HepG2 (cell line): ENCODE measurements around the gene CENPO. TPM values are rescaled to one million over a fixed set of nuclear protein-coding genes. Genes with fewer than 3 reads are reported as not detected.
A peak's percentile ranks its signal among the peaks of the same experiment; 100 is the strongest.

Experiments
- ATAC-seq: fragments of 200-7000 bp; cut with Tn5 transposase; 3 replicates; pipeline ENCODE4 v1.9.1; 2020; ENCODE audit warnings: mild to moderate bottlenecking, moderate library complexity
- BruUV-seq: library from RNA; stranded (reverse); fragments of 400-500 nt; replicated peaks from 2 replicates; lab custom pipeline; 2021; lab: Mats Ljungman, UMichigan
- CTCF ChIA-PET: fragments of 300-600 bp; formaldehyde crosslinking; extraction: SDS; loops from one replicate; lab custom pipeline; 2021; ENCODE audit warnings: low total read pairs, inconsistent platforms, low intra/inter-chr PET ratio; lab: Yijun Ruan, JAX
- POLR2A ChIA-PET: fragments of 350-600 bp; sonication (Branson Sonifier 250); formaldehyde crosslinking; loops from one replicate; lab custom pipeline; 2020; ENCODE audit warnings: antibody characterized with exemption, inconsistent platforms; lab: Yijun Ruan, JAX
- DNase-seq: peaks from one replicate; pipeline ENCODE4 v3.0.0-alpha.2; 2015; ENCODE audit warnings: low spot score
- FAIRE-seq: peaks from 3 replicates; lab custom pipeline; 2011; peaks lifted over from hg19 to GRCh38; lab: Jason Lieb, UNC
- H2AFZ ChIP-seq: one replicate; pipeline ENCODE4 v1.6.1; 2011; ENCODE audit warnings: low read length, inconsistent platforms
- H3K27ac ChIP-seq: fragments of 300-600 bp; 3 replicates; pipeline ENCODE4 v1.8.0; 2011; ENCODE audit warnings: mixed run types, mild to moderate bottlenecking, mixed read lengths, low read length, inconsistent platforms; ENCODE audit not compliant: insufficient read depth; ENCODE audit errors: extremely low read length
- H3K27me3 ChIP-seq, 2 experiments: fragments of 200-600 bp in 1 of 2; 2 replicates in 1 of 2; 3 replicates in 1 of 2; pipeline versions ENCODE4 v1.6.0 to v1.8.0; 2011; ENCODE audit warnings: low read length in 2 of 2, mild to moderate bottlenecking in 2 of 2, moderate library complexity in 2 of 2, inconsistent platforms in 1 of 2; ENCODE audit not compliant: insufficient read depth in 2 of 2, control insufficient read depth in 1 of 2
- H3K36me3 ChIP-seq, 2 experiments: fragments of 200-600 bp in 1 of 2; replicated peaks in 1 of 2; 2 replicates in 1 of 2; 3 replicates in 1 of 2; pipeline versions ENCODE4 v1.5.1 to v1.8.0; 2011; ENCODE audit warnings: low read length in 2 of 2, inconsistent platforms in 1 of 2; ENCODE audit not compliant: insufficient read depth in 2 of 2, control insufficient read depth in 1 of 2
- H3K4me1 ChIP-seq: 2 replicates; pipeline ENCODE4 v1.5.1; 2012; ENCODE audit warnings: low read length, inconsistent platforms; ENCODE audit not compliant: insufficient read depth
- H3K4me2 ChIP-seq: 2 replicates; pipeline ENCODE4 v1.6.0; 2011; ENCODE audit warnings: low read depth, low read length, inconsistent platforms
- H3K4me3 ChIP-seq, 3 experiments: fragments of 200-600 bp in 1 of 3; sonication (generic), shearing (Covaris generic) in 1 of 3; replicated peaks in 1 of 3; 2 replicates each; pipeline ENCODE4 v1.5.1; 2011 to 2016; ENCODE audit warnings: low read length in 3 of 3, inconsistent platforms in 2 of 3, low read depth in 2 of 3, mild to moderate bottlenecking in 2 of 3, control low read depth in 1 of 3, mixed read lengths in 1 of 3; ENCODE audit not compliant: insufficient read depth in 1 of 3
- H3K79me2 ChIP-seq: one replicate; pipeline ENCODE4 v1.6.1; 2011; ENCODE audit warnings: low read length, inconsistent platforms; ENCODE audit not compliant: insufficient read depth
- H3K9ac ChIP-seq: 2 replicates; pipeline ENCODE4 v1.6.0; 2011; ENCODE audit warnings: mild to moderate bottlenecking, low read depth, low read length, inconsistent platforms; ENCODE audit not compliant: insufficient read depth
- H3K9me3 ChIP-seq: 2 replicates; pipeline ENCODE4 v1.5.1; 2012; ENCODE audit warnings: mild to moderate bottlenecking, low read length
- H4K20me1 ChIP-seq: 2 replicates; pipeline ENCODE4 v1.6.0; 2011; ENCODE audit warnings: inconsistent platforms, mild to moderate bottlenecking, low read length, moderate library complexity; ENCODE audit not compliant: insufficient read depth
- ATF1 ChIP-seq: IDR thresholded peaks from 2 replicates; pipeline ENCODE4 v1.6.1; 2016; ENCODE audit warnings: mild to moderate bottlenecking, control low read depth
- ATM ChIP-seq: fragments of 450-650 bp; IDR thresholded peaks from 2 replicates; pipeline ENCODE4 v1.7.1; 2017; ENCODE audit warnings: mild to moderate bottlenecking, borderline replicate concordance
- HMG20A ChIP-seq: IDR thresholded peaks from 2 replicates; pipeline ENCODE4 v1.6.1; 2016; ENCODE audit warnings: borderline replicate concordance
- HNRNPH1 ChIP-seq: fragments of 200-400 bp; formaldehyde crosslinking; optimal IDR thresholded peaks from 2 replicates; pipeline ENCODE3; 2017; ENCODE audit warnings: mild to moderate bottlenecking, low read depth, low read length
- KAT8 ChIP-seq: IDR thresholded peaks from 2 replicates; pipeline ENCODE4 v1.6.1; 2016; ENCODE audit warnings: missing genetic modification reagents, missing compliant biosample characterization
- RELA ChIP-seq: sonication (generic); formaldehyde crosslinking; IDR thresholded peaks from 2 replicates; pipeline ENCODE4 v1.4.0; 2020; ENCODE audit warnings: missing genetic modification reagents
- SMARCC2 ChIP-seq: fragments of 450-650 bp; IDR thresholded peaks from 2 replicates; pipeline ENCODE4 v1.6.1; 2017; ENCODE audit warnings: antibody characterized with exemption, mild to moderate bottlenecking
- SMC3 ChIP-seq: IDR thresholded peaks from 2 replicates; pipeline ENCODE4 v1.6.1; 2011; ENCODE audit warnings: low read length, improper control_type of control experiment
- STAG1 ChIP-seq: sonication (generic); formaldehyde crosslinking; IDR thresholded peaks from 2 replicates; pipeline ENCODE4 v1.4.0; 2020; ENCODE audit warnings: missing genetic modification reagents
- SUZ12 ChIP-seq: fragments of 150-350 bp; IDR thresholded peaks from 2 replicates; pipeline ENCODE4 v1.6.1; 2014; ENCODE audit warnings: low read depth, low read length
- TEAD3 ChIP-seq: optimal IDR thresholded peaks from 2 replicates; pipeline ENCODE3; 2016; ENCODE audit warnings: borderline replicate concordance
- TIGD3 ChIP-seq: sonication (generic); formaldehyde crosslinking; IDR thresholded peaks from 2 replicates; pipeline ENCODE4 v1.5.1; 2020; ENCODE audit warnings: mild to moderate bottlenecking, missing genetic modification reagents, borderline replicate concordance
- ZBTB21 ChIP-seq: sonication (generic); formaldehyde crosslinking; IDR thresholded peaks from 2 replicates; pipeline ENCODE4 v1.4.0; 2020; ENCODE audit warnings: missing genetic modification reagents
- ZKSCAN8 ChIP-seq: IDR thresholded peaks from 2 replicates; pipeline ENCODE4 v1.6.1; 2016; ENCODE audit warnings: borderline replicate concordance, missing genetic modification reagents, missing compliant biosample characterization
- ZNF30 ChIP-seq: sonication (generic); formaldehyde crosslinking; IDR thresholded peaks from 2 replicates; pipeline ENCODE4 v1.5.0; 2020; ENCODE audit warnings: mild to moderate bottlenecking, missing genetic modification reagents
- ZNF451 ChIP-seq: sonication (generic); formaldehyde crosslinking; IDR thresholded peaks from 2 replicates; pipeline ENCODE4 v1.5.0; 2020; ENCODE audit warnings: mild to moderate bottlenecking, missing genetic modification reagents
- ZNF501 ChIP-seq: sonication (generic); formaldehyde crosslinking; IDR thresholded peaks from 2 replicates; pipeline ENCODE4 v1.5.1; 2020; ENCODE audit warnings: mild to moderate bottlenecking, moderate library complexity, missing genetic modification reagents
- ZNF547 ChIP-seq: sonication (generic); formaldehyde crosslinking; IDR thresholded peaks from 2 replicates; pipeline ENCODE4 v1.5.1; 2020; ENCODE audit warnings: mild to moderate bottlenecking, missing genetic modification reagents
- ZNF563 ChIP-seq: sonication (generic); formaldehyde crosslinking; IDR thresholded peaks from 2 replicates; pipeline ENCODE4 v1.8.0; 2022; ENCODE audit warnings: mild to moderate bottlenecking, moderate library complexity, missing genetic modification reagents
- ZNF839 ChIP-seq: sonication (generic); formaldehyde crosslinking; IDR thresholded peaks from 2 replicates; pipeline ENCODE4 v1.4.0; 2020; ENCODE audit warnings: missing genetic modification reagents, mild to moderate bottlenecking, borderline replicate concordance
- WGBS: methylation state at CpG from one replicate; pipeline ENCODE4 v1.1.6; 2017; ENCODE audit warnings: low lambda C conversion rate; 5-methylcytosine and 5-hydroxymethylcytosine counted together
- in situ Hi-C: cut with HindIII; loops from 2 replicates; pipeline ENCODE4 v1.10.0; 2017; ENCODE audit warnings: low pct_unique_long_range_greater_than_20kb; ENCODE audit not compliant: extremely low pct_ligation_motif_present
- intact Hi-C: fragments of 100-400 bp; cut with micrococcal nuclease; formaldehyde crosslinking; loops from one replicate; pipeline ENCODE4 v1.10.0; 2022; ENCODE audit not compliant: unreplicated experiment
- polyA plus RNA-seq, 8 experiments: library from polyadenylated mRNA; depleted of rRNA in 3 of 8; stranded (reverse) in 7 of 8; unstranded in 1 of 8; fragments of >200 nt; fragmentation: Illumina TruSeq in 4 of 8; extraction: Trizol in 4 of 8; gene quantifications; 2 replicates each; pipeline versions ENCODE4 v1.2.1 to v1.2.3, GENCODE V29; 2011 to 2016; ENCODE audit warnings: low read depth in 4 of 8, missing spikeins in 1 of 8, mixed read lengths in 1 of 8; ENCODE audit not compliant: insufficient read depth in 1 of 8
- total RNA-seq, 5 experiments: library from RNA; depleted of rRNA; stranded (reverse); fragments of >200 nt; fragmentation: Illumina TruSeq; extraction: Trizol; gene quantifications; 2 replicates each; pipeline ENCODE4 v1.2.3, GENCODE V29; 2016; ENCODE audit warnings: low read depth in 1 of 5
- TF ChIP-seq, protein P1 (sequence below): sonication (generic); formaldehyde crosslinking; IDR thresholded peaks from 2 replicates; pipeline ENCODE4 v1.9.0; 2021; ENCODE audit warnings: missing genetic modification reagents, borderline replicate concordance
- TF ChIP-seq, protein P2 (sequence below): sonication (generic); formaldehyde crosslinking; IDR thresholded peaks from 2 replicates; pipeline ENCODE4 v1.4.0; 2020; ENCODE audit warnings: missing genetic modification reagents

CENPO gene
- total and polyA plus RNA-seq, 2 of the 13 experiments (the other 11 are each of a cell fraction or from before 2014, with no cell fraction given): 19.7 to 35.5 TPM

DNA sequence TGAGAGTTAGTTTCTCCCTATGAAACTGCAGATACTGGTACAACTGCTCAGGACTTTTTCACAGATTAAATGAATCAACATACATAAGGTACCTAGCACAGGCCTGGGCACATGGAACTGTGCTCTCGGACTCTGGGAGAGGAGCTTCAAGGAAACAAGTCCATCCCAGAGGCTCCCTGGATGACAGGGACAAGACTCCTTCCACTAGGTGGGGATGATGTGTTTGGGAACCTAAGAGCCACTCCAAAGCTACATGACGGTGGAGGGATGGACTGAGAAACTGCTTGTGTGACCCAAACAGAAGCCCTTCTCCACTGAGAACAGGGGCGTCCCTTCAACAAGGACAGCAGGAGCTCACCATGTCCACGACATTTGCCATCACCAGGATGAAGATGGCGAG is 37.1 kb downstream of the CENPO start:
- no peaks in the 10 kb centered on the region for H4K20me1 ChIP-seq
- CTCF ChIA-PET: no interaction called here
- DNase-seq: no peak
- ATAC-seq: no peak
- in situ Hi-C loops: no loop called here
- no peak overlapping the region for H2AFZ ChIP-seq
- POLR2A ChIA-PET: interaction anchor here (0.6 kb wide), 1 partner anchor 54 kb away, joined by 3 read pairs; no protein-coding TSS in a partner anchor
- peak; percentile 12 for FAIRE-seq
- no peaks in the 10 kb centered on the region for H3K79me2 ChIP-seq
- no peaks in the 10 kb centered on the region for H3K9me3 ChIP-seq
- H3K4me3 ChIP-seq: no peak overlapping the region
- BruUV-seq: no TSS peak
- H3K9ac ChIP-seq: no peak overlapping the region
- H3K27me3 ChIP-seq: peaks cover 14 to 40% of the 10 kb centered on the region in 2 experiments; a peak in 3 of 5 replicates
- H3K36me3 ChIP-seq: no peaks in the 10 kb centered on the region
- no peak overlapping the region for H3K4me2 ChIP-seq
- H3K27ac ChIP-seq: no peak overlapping the region
- H3K4me1 ChIP-seq: peaks cover 23% of the 10 kb centered on the region
- intact Hi-C loops: no loop called here
- WGBS: 59% methylated on average over 5 of the region's 5 CpGs
- TF ChIP-seq KAT8 (CRISPR knock-in tag) (no peak), STAG1 (CRISPR knock-in tag) (peak; percentile 56), SMARCC2 (no peak), SUZ12 (no peak), TIGD3 (no peak), ZKSCAN8 (CRISPR knock-in tag) (no peak), ZNF563 (CRISPR knock-in tag) (no peak), TEAD3 (CRISPR knock-in tag) (peak; percentile 25), ZNF839 (CRISPR knock-in tag) (no peak), SMC3 (0 out of 2 replicates have a peak, but pooled peaks have one; percentile 23), ZNF451 (CRISPR knock-in tag) (no peak), ATM (no peak), ZNF501 (CRISPR knock-in tag) (no peak), ZNF547 (no peak), HMG20A (CRISPR knock-in tag) (no peak), ZBTB21 (CRISPR knock-in tag) (no peak), RELA (no peak), HNRNPH1 (no peak), ATF1 (CRISPR knock-in tag) (no peak), ZNF30 (CRISPR knock-in tag) (no peak)
- TF ChIP-seq, protein P1, sequence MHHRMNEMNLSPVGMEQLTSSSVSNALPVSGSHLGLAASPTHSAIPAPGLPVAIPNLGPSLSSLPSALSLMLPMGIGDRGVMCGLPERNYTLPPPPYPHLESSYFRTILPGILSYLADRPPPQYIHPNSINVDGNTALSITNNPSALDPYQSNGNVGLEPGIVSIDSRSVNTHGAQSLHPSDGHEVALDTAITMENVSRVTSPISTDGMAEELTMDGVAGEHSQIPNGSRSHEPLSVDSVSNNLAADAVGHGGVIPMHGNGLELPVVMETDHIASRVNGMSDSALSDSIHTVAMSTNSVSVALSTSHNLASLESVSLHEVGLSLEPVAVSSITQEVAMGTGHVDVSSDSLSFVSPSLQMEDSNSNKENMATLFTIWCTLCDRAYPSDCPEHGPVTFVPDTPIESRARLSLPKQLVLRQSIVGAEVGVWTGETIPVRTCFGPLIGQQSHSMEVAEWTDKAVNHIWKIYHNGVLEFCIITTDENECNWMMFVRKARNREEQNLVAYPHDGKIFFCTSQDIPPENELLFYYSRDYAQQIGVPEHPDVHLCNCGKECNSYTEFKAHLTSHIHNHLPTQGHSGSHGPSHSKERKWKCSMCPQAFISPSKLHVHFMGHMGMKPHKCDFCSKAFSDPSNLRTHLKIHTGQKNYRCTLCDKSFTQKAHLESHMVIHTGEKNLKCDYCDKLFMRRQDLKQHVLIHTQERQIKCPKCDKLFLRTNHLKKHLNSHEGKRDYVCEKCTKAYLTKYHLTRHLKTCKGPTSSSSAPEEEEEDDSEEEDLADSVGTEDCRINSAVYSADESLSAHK (CRISPR knock-in tag): no peak
- TF ChIP-seq, protein P2, sequence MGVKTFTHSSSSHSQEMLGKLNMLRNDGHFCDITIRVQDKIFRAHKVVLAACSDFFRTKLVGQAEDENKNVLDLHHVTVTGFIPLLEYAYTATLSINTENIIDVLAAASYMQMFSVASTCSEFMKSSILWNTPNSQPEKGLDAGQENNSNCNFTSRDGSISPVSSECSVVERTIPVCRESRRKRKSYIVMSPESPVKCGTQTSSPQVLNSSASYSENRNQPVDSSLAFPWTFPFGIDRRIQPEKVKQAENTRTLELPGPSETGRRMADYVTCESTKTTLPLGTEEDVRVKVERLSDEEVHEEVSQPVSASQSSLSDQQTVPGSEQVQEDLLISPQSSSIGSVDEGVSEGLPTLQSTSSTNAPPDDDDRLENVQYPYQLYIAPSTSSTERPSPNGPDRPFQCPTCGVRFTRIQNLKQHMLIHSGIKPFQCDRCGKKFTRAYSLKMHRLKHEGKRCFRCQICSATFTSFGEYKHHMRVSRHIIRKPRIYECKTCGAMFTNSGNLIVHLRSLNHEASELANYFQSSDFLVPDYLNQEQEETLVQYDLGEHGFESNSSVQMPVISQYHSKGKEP (CRISPR knock-in tag): no peak
